Activated naive CD4-positive, alpha-beta T cell treated with Interleukin-2 at 50 U/mL for 16 hours (primary cell): ENCODE results near the gene JMJD8.
A peak's percentile ranks its signal among the peaks of the same experiment; 100 is the strongest.

Experiments
- DNase-seq: peaks from one replicate; pipeline ENCODE4 v3.0.0-alpha.2; 2020

The JMJD8 gene

DNA sequence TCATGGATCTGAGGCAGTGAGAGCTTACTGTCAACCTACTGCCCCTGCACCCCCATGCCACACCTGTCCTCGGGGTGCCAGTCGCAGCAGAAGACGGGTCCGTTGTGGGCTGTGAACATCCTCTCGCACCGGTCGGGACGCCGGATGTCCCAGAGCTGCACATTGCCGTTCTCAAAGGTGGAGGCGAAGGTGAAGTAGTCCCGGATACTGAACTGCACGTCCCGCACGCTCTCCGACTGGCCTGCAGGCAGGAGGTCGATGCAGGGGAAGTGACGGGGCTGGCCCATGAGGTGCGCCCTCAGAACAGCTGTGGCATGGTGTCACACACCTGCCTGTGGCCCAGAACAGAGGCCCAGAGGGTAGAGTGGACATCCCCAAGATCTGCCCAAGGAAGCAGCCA lies 3.4 kb upstream of the JMJD8 start:
- DNase-seq = no peak

DNA sequence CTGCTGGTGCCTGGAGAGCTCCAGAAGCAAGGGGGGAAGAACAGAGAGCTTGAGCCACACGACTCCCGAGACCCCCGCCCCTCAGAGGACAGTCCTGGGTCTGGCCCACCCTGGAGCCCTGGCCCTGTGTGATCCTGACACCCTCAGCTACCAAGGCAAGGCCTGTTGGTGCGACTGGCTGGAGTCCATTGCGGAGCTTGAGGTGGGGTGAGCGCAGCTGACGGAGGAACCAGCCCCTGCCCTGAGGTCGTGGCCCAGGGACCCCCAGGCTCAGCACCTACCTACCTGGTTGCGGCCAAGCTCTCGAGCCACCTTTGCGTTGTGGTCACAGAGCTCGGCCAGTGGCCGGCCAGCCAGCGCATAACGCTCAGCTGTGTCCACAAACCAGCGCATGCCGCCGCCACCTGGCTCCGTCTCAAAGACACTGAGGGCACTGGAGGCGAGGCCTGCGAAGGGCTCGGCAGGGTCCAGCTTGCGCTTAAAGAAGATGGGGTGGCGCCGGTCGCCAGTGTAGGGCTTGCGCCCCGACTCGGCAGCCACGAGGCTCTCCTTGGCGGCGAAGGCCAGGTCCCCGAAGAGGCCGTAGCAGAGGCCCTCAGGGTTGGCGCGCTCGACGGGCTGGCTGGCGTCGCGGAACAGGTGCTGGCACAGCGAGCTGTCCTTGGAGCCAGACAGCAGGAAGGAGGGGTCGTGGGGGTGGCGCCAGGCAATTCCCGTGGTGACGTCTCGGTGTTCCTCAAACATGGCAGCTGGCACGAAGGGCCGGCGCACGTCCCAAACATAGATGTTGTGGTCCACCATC lies 2.5 kb upstream of the JMJD8 start:
- no peak for DNase-seq

DNA sequence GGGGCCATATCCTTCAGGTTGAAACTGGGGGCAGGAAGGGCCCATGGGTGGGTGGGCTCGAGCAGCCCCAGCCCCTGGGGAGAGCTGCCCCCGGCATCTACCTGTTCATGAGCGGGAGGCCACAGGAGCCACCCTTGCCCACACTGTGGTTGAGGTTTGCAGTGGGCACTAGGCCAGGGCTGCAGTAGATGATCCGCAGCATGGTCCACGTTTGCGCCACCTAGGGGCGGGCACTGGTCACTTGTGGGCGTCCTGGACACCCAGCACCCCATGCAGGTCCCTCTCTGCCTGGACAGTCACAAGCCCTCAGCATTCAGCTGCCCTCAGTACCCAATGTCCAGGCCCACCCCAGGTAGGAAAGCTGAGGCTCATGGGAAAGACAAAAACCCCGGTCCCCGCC lies 1.8 kb upstream of the JMJD8 start:
- DNase-seq = no peak

DNA sequence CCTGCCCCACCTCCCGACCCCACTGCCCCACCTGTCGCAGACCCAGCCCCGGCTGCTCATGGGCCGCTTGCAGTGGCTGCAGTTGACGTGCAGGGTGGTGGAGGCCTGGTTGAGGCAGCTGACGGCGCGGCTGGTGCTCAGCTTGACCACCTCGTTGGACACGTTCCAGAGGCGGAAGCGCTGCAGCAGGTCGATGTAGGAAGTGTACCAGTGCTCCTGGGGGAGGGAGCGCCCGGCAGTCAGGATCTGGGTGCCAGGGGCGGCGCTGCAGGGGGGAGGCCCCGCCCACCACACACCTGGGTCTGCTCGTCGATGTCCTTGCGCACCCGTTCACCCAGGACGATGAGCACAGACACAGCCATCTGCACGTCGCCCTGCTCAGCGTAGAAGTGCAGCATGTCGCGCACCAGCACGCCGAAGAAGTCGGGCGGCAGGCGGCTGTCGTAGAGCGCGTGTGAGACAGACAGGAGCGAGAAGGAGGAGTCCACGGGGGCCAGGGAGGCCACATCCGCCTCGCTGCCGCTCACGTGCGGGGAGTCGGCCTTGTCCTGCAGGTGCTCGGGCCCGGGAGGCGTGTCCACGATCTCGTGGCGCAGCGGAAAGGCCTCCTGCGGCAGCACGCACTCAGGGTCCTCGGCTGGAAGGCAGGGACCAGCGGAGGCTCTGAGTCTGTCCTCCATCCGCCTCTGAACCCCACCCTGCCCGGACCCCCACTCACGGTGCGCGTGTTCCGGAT lies 995 bp upstream of the JMJD8 start:
- DNase-seq = no peak

DNA sequence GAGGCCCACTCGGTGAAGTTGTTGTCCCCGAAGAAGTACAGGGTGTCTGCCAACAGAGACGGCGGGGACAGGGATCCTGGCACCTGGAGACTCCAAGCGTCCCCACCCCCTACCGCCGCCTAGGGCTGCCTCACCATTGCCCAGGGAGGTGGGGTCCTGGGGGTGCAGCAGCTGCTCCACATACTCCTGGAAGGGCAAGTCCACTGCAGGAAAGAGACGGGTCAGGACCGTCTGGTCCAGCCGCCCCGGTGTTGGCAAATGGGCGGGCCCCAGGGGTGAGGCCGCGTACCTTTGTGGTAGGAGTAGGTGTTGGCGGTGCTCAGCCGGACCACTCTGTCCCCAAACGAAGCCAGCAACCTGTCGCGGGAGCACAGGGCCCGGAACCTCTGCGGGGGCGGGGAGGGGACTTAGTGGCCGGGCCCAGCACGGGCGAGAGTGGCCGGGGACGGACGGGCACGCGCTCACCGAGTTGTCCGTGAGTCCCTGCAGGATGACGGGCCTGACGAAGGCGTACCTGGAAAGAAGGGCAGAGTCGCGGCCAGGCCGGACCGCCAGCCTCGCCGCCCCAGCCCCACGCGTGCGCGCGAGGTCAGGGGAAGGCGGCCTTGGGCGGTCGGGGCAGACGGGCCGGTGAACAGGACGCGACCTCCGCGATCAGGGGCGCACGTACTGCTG lies 601 bp downstream of the JMJD8 start:
- DNase-seq = no peak

DNA sequence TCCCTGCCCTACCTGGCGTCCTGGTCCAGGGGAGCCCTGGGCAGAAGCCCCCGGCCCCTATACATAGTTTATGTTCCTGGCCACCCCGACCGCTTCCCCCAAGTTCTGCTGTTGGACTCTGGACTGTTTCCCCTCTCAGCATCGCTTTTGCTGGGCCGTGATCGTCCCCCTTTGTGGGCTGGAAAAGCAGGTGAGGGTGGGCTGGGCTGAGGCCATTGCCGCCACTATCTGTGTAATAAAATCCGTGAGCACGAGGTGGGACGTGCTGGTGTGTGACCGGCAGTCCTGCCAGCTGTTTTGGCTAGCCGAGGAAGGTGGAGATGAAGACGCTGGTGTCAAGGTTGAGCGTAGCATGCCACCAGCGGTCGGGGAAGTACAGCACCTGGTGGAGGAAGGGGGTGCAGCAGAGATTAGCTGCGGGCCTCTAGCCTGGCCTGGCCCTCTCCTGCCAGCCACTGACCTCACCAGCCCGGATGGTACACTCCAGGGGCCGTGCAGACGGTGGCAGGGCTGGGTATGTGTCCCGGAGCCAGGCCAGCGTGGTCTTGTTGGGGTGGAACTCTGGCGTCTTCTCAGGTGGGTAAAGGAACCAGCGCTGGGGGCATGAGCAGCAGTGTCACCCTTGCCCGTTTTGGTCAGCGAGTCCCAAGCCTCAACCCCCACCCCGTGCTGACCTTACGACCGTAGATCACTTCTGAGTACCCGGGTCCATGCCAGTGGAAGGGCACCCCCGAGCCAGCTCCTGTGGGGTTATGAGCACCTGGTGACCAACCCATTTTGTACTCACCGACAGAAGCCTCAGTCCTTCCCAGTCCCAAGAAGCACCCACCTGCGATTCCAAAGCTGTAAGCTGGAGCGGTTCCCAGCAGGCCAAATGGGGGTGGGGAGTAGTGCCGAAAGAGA lies 1.4 kb downstream of the JMJD8 start:
- DNase-seq = no peak

DNA sequence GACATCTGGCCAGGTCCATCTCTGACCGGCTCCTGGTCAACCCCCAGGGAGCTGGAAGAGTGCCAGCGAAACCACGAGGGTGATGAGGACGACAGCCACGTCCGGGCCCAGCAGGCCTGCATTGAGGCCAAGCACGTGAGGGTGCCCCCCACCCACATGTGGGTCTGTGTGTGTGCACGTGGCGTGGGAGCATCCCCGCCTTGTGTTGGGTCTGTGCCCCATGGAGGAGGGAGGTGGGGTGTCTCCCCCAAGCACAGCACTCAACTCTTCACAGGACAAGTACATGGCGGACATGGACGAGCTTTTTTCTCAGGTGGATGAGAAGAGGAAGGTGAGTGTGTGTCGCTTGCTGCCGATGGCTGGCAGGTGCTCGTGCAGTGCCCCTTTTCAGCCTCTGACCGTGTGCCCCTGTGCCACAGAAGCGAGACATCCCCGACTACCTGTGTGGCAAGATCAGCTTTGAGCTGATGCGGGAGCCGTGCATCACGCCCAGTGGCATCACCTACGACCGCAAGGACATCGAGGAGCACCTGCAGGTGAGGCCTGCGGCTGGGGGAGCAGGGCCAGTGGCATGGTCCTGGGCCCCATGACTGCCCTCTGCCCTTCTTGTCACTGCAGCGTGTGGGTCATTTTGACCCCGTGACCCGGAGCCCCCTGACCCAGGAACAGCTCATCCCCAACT lies 2.2 kb downstream of the JMJD8 start:
- no peak for DNase-seq

DNA sequence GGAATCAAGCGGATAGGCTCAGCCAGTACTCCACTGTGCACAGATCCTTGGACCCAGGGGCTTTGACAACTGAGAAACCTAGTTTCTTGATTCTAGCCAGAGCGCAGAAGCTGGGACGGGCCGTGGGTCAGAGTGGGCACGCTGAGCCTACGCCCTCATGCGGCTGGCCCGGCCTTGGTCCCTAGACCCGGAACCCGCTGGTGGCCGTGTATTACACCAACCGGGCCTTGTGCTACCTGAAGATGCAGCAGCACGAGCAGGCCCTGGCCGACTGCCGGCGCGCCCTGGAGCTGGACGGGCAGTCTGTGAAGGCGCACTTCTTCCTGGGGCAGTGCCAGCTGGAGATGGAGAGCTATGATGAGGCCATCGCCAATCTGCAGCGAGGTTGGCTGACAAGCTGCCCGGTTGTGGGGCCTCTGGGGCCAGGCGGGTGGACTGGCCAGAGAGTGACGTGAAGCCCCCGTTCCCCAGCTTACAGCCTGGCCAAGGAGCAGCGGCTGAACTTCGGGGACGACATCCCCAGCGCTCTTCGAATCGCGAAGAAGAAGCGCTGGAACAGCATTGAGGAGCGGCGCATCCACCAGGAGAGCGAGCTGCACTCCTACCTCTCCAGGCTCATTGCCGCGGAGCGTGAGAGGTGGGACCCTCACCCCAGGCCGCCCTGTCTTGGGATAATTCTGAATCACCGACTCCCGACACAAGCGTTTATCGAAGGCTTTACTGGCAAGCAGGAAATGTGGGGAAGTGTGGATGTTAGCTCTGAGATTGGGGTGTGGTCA lies 3.0 kb downstream of the JMJD8 start:
- no peak for DNase-seq

DNA sequence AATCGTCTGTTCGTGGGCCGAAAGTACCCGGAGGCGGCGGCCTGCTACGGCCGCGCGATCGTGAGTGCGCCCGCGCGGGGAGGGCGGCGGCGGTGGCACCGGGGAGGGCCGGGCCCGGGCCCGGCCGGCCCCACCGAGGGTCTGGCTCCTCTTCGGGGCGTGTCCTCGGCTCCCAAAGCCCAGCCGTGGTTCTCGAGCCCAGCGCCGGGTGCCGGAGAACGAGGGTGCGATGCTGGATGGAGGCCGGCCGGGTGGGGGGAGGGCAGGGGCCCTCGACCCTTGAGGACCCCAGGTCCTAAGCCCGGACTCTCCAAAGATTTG lies 3.5 kb downstream of the JMJD8 start:
- no peak for DNase-seq

DNA sequence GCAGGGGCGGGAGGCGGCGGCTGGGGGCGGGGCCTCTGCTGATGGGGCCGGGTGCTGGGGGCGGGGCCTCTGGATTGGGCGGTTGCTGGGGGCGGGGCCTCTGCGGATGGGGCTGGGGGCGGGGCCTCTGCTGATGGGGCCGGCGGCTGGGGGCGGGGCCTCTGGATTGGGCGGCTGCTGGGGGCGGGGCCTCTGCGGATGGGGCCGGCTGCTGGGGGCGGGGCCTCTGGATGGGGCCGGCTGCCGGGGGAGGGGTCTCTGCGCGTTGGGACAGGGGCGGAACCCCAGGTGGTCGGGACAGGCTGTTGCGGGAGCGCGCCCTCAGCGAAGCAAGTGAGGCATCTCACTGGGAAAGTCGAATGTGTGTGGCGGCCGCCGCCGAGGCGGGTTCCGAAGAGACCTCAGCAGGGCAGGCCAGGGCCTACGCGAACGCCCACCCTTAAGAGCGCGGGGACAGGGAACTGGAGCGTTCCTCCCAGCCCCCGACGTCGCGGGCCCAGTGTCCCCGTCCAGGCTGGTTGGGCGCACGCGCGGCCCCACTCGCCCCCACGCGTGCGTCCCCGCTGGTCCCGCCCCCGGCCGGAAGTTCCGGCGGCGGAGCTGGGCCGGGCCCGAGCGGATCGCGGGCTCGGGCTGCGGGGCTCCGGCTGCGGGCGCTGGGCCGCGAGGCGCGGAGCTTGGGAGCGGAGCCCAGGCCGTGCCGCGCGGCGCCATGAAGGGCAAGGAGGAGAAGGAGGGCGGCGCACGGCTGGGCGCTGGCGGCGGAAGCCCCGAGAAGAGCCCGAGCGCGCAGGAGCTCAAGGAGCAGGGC lies 4.1 kb downstream of the JMJD8 start, which contains the start of gene STUB1:
TSS of gene STUB1 (plus strand) at position 597 of the 811 bp plus-strand sequence. CDS start at position 713, 116 bp downstream.
- DNase-seq = peak; percentile 88

DNA sequence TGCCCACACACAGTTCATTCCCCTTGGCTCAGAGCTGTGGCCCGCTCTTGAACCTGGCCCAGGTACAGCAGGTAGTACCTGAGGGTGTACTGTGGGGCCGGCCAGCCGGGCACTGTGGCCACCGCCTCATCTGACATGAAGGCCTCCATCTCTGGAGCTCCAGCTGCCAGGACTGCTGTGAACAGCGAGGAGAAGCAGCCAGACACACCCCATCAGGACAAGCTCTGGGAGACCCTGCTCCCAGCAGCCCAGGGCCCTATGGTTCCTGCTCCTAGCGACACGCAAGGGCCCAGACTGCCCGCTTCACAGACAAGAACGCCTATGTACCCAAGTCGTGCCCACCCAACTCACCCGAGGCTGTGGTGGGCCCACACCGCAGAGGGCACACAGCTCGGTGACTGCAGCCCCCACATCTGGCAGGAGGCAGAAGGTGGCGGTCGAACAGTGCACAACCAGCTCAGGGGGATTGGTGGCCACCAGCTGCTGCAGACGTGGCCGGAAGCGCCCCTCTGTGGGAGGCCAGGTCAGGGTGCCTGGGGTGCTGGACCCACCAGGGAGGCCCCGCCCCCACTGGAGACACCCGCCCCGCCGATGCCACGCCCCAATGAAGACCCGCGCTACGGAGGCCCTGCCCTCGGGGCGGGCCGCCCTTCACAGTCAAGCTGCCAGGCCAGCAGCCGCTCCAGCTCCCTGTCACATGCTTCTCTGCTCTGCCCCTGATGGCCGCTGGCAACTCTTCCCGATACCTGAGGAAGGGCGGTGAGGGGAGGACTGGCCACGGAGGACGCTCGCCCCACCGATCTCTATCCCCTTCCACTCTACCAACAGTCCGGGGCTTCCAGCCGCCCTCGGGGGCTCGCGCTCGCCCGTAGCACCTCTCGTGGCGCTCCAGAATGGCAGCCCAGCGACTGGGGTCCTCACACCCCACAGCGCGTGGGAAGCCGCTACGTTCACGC lies 5.0 kb downstream of the JMJD8 start:
- DNase-seq = peak; percentile 53

DNA sequence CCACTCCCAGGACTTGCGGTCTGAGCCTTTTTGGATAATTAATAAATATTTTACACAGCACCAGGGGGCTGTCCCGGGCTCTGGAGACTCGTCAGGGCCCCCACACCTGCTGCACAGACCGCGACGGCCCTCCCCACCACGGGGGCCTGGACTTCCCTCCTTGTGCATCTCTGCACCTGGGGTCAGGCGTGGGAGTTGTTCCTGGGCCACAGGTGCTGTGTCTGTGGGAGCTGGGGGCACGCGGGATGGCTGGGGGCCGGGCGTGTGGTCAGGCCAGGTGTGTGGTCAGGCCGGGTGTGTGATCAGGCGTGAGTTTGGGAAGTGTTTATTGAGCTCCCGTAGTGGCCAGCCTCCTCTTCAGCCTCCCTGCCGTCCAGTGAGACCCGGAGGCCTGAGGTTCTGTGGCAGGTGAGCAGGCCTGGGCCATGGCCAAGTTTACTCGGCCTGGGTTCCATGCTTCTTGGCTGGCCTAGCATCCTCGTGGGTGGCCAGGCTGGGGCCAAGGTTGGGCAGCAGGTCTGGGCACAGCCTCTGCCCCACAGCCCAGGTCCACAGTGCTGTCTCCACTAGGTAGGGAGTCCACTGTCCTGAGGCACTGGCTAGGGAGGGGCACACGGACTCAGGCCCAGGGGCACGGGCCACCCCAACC lies 5.8 kb downstream of the JMJD8 start:
- DNase-seq = no peak

DNA sequence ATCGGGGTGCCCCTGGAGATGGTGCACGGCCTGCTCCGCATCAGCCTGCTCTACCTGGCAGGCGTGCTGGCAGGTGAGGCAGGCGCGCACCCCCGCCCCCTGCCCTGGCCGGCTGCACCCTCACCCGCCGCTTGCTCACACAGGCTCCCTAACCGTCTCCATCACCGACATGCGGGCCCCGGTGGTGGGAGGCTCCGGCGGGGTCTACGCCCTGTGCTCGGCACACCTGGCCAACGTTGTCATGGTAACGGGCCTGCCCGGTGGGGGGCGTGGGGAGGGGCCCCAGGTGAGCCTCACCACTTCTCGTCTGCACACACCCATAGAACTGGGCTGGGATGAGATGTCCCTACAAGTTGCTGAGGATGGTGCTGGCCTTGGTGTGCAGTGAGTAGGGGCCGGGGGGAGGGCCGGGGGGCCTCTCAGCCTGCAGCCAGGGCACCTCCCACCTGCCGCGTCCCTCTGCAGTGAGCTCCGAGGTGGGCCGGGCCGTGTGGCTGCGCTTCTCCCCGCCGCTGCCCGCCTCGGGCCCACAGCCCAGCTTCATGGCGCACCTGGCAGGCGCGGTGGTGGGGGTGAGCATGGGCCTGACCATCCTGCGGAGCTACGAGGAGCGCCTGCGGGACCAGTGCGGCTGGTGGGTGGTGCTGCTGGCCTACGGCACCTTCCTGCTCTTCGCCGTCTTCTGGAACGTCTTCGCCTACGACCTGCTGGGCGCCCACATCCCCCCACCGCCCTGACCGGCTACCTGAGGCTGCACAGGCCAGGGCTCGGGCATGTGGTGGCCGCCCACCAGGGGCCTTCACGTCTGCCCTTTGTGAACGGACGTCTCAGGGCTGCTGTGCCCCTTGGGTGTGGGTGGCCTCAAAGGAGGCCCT lies 6.6 kb downstream of the JMJD8 start:
- no peak for DNase-seq

DNA sequence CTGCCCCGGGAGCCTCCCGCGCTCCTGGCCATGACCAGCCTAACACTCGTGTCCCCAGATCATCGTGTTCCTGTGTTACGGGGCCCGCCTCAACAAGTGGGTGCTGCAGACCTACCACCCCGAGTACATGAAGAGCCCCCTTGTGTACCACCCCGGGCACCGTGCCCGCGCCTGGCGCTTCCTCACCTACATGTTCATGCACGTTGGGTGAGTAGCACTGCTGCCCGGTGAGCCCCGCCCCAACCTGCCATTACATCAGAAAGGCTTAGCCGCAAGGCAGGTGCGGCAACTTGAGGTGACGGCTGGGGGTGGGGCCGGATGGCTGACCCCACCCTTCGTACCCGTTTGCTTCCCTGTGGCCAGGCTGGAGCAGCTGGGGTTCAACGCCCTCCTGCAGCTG lies 7.2 kb downstream of the JMJD8 start:
- DNase-seq = peak; percentile 28

DNA sequence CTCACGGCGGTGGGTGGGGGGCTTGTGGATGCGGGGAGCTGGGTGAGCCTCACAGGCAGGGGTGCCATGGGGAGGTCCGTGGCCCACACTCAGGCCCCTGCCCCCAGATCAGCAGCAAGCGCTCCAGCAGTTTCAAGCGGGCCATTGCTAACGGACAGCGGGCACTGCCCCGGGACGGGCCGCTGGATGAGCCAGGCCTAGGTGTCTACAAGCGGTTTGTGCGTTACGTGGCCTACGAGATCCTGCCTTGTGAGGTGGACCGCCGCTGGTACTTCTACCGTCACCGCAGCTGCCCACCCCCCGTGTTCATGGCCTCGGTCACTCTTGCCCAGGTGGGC lies 7.6 kb downstream of the JMJD8 start:
- no peak for DNase-seq

DNA sequence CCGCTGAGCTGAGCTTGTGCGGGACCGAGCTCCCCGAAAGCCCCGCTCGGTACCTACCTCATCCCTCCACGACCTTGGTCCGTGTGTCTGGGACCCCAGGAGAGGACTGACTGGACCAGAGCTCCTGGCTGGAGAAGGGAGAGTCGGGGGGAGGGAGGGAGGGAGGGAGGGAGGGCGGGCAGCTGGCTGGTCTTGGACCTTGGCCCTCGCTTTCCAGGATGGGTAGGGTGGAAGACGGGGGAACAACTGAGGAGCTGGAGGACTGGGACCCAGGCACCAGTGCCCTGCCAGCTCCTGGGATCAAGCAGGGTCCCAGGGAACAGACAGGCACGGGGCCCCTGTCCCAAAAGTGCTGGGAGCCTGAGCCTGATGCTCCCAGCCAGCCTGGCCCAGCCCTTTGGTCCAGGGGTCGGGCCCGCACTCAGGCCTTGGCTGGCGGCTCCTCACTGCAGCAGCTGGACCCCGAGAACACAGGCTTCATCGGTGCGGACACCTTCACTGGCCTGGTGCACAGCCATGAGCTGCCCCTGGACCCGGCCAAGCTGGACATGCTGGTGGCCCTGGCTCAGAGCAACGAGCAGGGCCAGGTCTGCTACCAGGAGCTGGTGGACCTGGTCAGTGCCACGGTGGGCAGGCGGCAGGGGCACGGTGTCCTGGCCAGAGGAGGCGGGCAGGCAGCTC lies 8.1 kb downstream of the JMJD8 start:
- DNase-seq = no peak
